Panc1 (cell line): ENCODE results near the gene MUC5AC. TPM values are rescaled to one million over a fixed set of nuclear protein-coding genes. Genes with fewer than 3 reads are reported as not detected.

Source experiments
- ATAC-seq: fragments of 200-7000 bp; cut with Tn5 transposase; 2 replicates; pipeline ENCODE4 v1.9.1; 2020; ENCODE audit warnings: mild to moderate bottlenecking, moderate library complexity
- BruUV-seq: library from RNA; stranded (reverse); fragments of 400-500 nt; replicated peaks from 2 replicates; lab custom pipeline; 2021; lab: Mats Ljungman, UMichigan
- CTCF ChIA-PET: fragments of 300-600 bp; sonication (Branson Sonifier 250); formaldehyde crosslinking; loops from one replicate; lab custom pipeline; 2022; ENCODE audit warnings: antibody characterized with exemption; lab: Charles Lee
- POLR2A ChIA-PET: fragments of 300-600 bp; sonication (Branson Sonifier 250); formaldehyde crosslinking; loops from one replicate; lab custom pipeline; 2022; ENCODE audit warnings: antibody characterized with exemption; lab: Charles Lee
- DNase-seq: peaks from one replicate; pipeline ENCODE4 v3.0.0-alpha.2; 2010; ENCODE audit warnings: low read depth, low spot score
- H3K27ac ChIP-seq: 2 replicates; pipeline ENCODE4 v1.5.1; 2011; ENCODE audit warnings: mild to moderate bottlenecking, low read length, inconsistent platforms
- H3K27me3 ChIP-seq: fragments of 200-500 bp; sonication (Bioruptor generic); 2 replicates; pipeline ENCODE4 v1.6.0; 2014; ENCODE audit warnings: low read length, inconsistent platforms; ENCODE audit not compliant: control insufficient read depth, insufficient read depth
- H3K36me3 ChIP-seq: fragments of 200-500 bp; sonication (Bioruptor generic); 2 replicates; pipeline ENCODE4 v1.5.1; 2014; ENCODE audit warnings: inconsistent platforms, mild to moderate bottlenecking, low read length, moderate library complexity; ENCODE audit not compliant: control insufficient read depth, insufficient read depth
- H3K4me1 ChIP-seq: 2 replicates; pipeline ENCODE4 v1.5.1; 2011; ENCODE audit warnings: inconsistent platforms, mild to moderate bottlenecking, low read length, moderate library complexity; ENCODE audit not compliant: control insufficient read depth, insufficient read depth
- H3K4me3 ChIP-seq, 2 experiments: 2 replicates each; pipeline ENCODE4 v1.5.1; 2011 to 2012; ENCODE audit warnings: low read depth in 2 of 2, low read length in 2 of 2, mild to moderate bottlenecking in 2 of 2, inconsistent platforms in 1 of 2, moderate library complexity in 1 of 2
- H3K9me3 ChIP-seq: fragments of 200-500 bp; sonication (Bioruptor generic); 2 replicates; pipeline ENCODE4 v1.5.1; 2014; ENCODE audit warnings: low read depth, mild to moderate bottlenecking, inconsistent platforms, low read length, moderate library complexity; ENCODE audit not compliant: control insufficient read depth, insufficient read depth
- POLR2AphosphoS5 ChIP-seq: IDR thresholded peaks from 2 replicates; pipeline ENCODE4 v1.6.1; 2012; ENCODE audit warnings: mild to moderate bottlenecking, low read depth, low read length, moderate library complexity
- SIN3A ChIP-seq: IDR thresholded peaks from 2 replicates; pipeline ENCODE4 v1.6.1; 2012; ENCODE audit warnings: low read depth, mild to moderate bottlenecking, low read length, moderate library complexity, borderline replicate concordance; ENCODE audit not compliant: insufficient read depth
- TCF7L2 ChIP-seq: IDR thresholded peaks from 2 replicates; pipeline ENCODE4 v1.6.1; 2011; ENCODE audit warnings: mild to moderate bottlenecking, low read depth, low read length, inconsistent platforms
- in situ Hi-C: cut with HindIII; loops from 2 replicates; pipeline ENCODE4 v1.10.0; 2016; ENCODE audit warnings: low sequenced_read_pairs, low pct_unique_long_range_greater_than_20kb
- intact Hi-C: fragments of 100-400 bp; cut with micrococcal nuclease; formaldehyde crosslinking; loops from one replicate; pipeline ENCODE4 v1.10.0; 2022; ENCODE audit not compliant: unreplicated experiment
- total RNA-seq: library from RNA; stranded (reverse); gene quantifications from one replicate; pipeline ENCODE4 v1.2.1, GENCODE V29; 2021; ENCODE audit not compliant: unreplicated experiment
- TF ChIP-seq, protein P1 (sequence below), 2 experiments: IDR thresholded peaks; 2 replicates each; pipeline ENCODE4 v1.6.1; 2011 to 2012; ENCODE audit warnings: low read depth in 2 of 2, control low read depth in 1 of 2, low read length in 1 of 2, mild to moderate bottlenecking in 1 of 2, moderate library complexity in 1 of 2; ENCODE audit not compliant: insufficient read depth in 1 of 2
- TF ChIP-seq, protein P2 (sequence below): fragments of 450-650 bp; IDR thresholded peaks from 2 replicates; pipeline ENCODE4 v1.5.1; 2017; ENCODE audit warnings: mild to moderate bottlenecking

MUC5AC gene
- total RNA-seq, 1 experiment from 2014 or later: 0.03 TPM

DNA sequence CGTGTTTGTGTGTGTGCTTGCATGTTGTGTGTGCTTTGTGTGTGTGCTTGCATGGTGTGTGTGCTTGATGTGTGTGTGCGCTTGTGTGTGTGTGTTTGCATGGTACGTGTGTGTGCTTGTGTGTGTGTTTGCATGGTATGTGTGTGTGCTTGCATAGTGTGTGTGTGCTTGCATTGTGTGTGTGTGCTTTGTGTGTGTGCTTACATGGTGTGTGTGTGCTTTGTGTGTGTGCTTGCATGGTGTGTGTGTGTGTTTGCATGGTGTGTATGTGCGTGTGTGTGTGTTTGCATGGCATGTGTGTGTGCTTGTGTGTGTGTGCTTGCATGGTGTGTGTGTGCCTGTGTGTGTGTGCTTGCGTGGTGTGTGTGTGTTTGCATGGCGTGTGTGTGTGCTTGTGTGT, 10.0 kb upstream of the MUC5AC start:
- intact Hi-C loops (no loop called here), in situ Hi-C loops (no loop called here)
- Histone ChIP-seq H3K9me3 (no peaks in the 10 kb centered on the region), H3K27me3 (no peaks in the 10 kb centered on the region), H3K27ac (no peak overlapping the region), H3K4me1 (peaks cover 40% of the 10 kb centered on the region), H3K4me3 (no peak overlapping the region), H3K36me3 (no peaks in the 10 kb centered on the region)
- ChIA-PET POLR2A (no interaction called here), CTCF (no interaction called here)
- BruUV-seq: no TSS peak
- DNase-seq (no peak), ATAC-seq (no peak)
- no peak for TF ChIP-seq POLR2AphosphoS5
- TF ChIP-seq TCF7L2: no peak
- TF ChIP-seq, protein P1, sequence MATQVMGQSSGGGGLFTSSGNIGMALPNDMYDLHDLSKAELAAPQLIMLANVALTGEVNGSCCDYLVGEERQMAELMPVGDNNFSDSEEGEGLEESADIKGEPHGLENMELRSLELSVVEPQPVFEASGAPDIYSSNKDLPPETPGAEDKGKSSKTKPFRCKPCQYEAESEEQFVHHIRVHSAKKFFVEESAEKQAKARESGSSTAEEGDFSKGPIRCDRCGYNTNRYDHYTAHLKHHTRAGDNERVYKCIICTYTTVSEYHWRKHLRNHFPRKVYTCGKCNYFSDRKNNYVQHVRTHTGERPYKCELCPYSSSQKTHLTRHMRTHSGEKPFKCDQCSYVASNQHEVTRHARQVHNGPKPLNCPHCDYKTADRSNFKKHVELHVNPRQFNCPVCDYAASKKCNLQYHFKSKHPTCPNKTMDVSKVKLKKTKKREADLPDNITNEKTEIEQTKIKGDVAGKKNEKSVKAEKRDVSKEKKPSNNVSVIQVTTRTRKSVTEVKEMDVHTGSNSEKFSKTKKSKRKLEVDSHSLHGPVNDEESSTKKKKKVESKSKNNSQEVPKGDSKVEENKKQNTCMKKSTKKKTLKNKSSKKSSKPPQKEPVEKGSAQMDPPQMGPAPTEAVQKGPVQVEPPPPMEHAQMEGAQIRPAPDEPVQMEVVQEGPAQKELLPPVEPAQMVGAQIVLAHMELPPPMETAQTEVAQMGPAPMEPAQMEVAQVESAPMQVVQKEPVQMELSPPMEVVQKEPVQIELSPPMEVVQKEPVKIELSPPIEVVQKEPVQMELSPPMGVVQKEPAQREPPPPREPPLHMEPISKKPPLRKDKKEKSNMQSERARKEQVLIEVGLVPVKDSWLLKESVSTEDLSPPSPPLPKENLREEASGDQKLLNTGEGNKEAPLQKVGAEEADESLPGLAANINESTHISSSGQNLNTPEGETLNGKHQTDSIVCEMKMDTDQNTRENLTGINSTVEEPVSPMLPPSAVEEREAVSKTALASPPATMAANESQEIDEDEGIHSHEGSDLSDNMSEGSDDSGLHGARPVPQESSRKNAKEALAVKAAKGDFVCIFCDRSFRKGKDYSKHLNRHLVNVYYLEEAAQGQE (IDR thresholded peaks at IDR 0.05; ENCODE audit: insufficient read depth in 1 of 2, low read depth in 2 of 2, low read length in 1 of 2): no peak
- no peak for TF ChIP-seq SIN3A
- TF ChIP-seq, protein P2, sequence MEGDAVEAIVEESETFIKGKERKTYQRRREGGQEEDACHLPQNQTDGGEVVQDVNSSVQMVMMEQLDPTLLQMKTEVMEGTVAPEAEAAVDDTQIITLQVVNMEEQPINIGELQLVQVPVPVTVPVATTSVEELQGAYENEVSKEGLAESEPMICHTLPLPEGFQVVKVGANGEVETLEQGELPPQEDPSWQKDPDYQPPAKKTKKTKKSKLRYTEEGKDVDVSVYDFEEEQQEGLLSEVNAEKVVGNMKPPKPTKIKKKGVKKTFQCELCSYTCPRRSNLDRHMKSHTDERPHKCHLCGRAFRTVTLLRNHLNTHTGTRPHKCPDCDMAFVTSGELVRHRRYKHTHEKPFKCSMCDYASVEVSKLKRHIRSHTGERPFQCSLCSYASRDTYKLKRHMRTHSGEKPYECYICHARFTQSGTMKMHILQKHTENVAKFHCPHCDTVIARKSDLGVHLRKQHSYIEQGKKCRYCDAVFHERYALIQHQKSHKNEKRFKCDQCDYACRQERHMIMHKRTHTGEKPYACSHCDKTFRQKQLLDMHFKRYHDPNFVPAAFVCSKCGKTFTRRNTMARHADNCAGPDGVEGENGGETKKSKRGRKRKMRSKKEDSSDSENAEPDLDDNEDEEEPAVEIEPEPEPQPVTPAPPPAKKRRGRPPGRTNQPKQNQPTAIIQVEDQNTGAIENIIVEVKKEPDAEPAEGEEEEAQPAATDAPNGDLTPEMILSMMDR: no peak

DNA sequence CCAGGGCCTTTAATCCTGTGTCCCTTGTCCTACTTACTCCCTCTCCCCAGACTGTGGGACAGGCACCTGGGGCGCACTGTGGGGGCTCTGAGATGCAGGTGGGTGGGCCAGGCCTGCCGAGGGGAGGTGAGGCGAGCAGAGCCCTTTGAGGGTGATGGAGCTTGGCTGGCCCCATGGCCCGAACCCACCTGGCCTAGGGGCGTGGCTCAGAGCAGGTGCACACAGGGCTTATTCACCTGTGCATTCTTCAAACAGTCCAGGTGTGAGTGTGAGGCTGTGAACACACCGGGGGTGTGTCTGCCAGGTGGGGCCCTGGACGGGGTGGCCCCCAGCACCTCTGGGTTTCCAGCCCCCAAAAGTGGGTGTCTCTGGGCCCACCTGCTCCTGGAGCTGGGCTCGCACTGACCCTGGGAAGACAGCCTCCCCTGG, 9.0 kb upstream of the MUC5AC start:
- Histone ChIP-seq H3K27me3 (no peaks in the 10 kb centered on the region), H3K4me1 (peaks cover 50% of the 10 kb centered on the region), H3K36me3 (no peaks in the 10 kb centered on the region), H3K27ac (no peak overlapping the region), H3K4me3 (no peak overlapping the region), H3K9me3 (no peaks in the 10 kb centered on the region)
- CTCF ChIA-PET: no interaction called here
- no peak for DNase-seq
- no TSS peak for BruUV-seq
- POLR2A ChIA-PET: no interaction called here
- TF ChIP-seq TCF7L2: no peak
- TF ChIP-seq, protein P1 (IDR thresholded peaks at IDR 0.05; ENCODE audit: insufficient read depth in 1 of 2, low read depth in 2 of 2, low read length in 1 of 2): no peak
- TF ChIP-seq, protein P2: no peak
- TF ChIP-seq SIN3A: no peak
- TF ChIP-seq POLR2AphosphoS5: no peak
- ATAC-seq: no peak
- in situ Hi-C loops: no loop called here
- intact Hi-C loops: no loop called here
